Body of pancreas (tissue), 4 donors: ENCODE data around the gene HDHD3. TPM values are rescaled to one million over a fixed set of nuclear protein-coding genes. Genes with fewer than 3 reads are reported as not detected.

Experiments
- ATAC-seq: fragments of 150-250 bp; one replicate; pipeline ENCODE4 v1.9.1; 2016
- DNase-seq, 4 donors: peaks; one replicate each; pipeline ENCODE4 v3.0.0-alpha.2; 2019
- H3K27ac ChIP-seq, 4 donors: fragments of 200-600 bp; sonication (generic); 1 replicate in 3 of 4; 2 replicates in 1 of 4; pipeline versions ENCODE4 v1.5.1 to v1.6.1; 2016 to 2019; ENCODE audit warnings: mild to moderate bottlenecking in 1 of 4, mixed read lengths in 1 of 4, moderate library complexity in 1 of 4
- H3K27me3 ChIP-seq, 2 donors: fragments of 200-600 bp; sonication (generic); one replicate each; pipeline ENCODE4 v1.6.0; 2016; ENCODE audit warnings: mild to moderate bottlenecking in 1 of 2
- H3K36me3 ChIP-seq, 2 donors: fragments of 200-600 bp; sonication (generic); replicated peaks in 1 of 2; 2 replicates each; pipeline ENCODE4 v1.5.1; 2016; ENCODE audit warnings: low read depth in 2 of 2; ENCODE audit not compliant: insufficient read depth in 1 of 2
- H3K4me1 ChIP-seq: fragments of 200-600 bp; sonication (generic); one replicate; pipeline ENCODE4 v1.6.0; 2016
- H3K4me3 ChIP-seq, 2 donors: fragments of 200-600 bp; sonication (generic); 1 replicate in 1 of 2; 2 replicates in 1 of 2; pipeline ENCODE4 v1.5.1; 2016 to 2019
- H3K9me3 ChIP-seq, 3 donors: fragments of 200-600 bp; sonication (generic); 1 replicate in 2 of 3; 2 replicates in 1 of 3; pipeline ENCODE4 v1.5.1; 2016
- POLR2A ChIP-seq, 3 donors: fragments of 450-650 bp; IDR thresholded peaks; one replicate each; pipeline ENCODE4 v1.6.1; 2016; ENCODE audit warnings: antibody characterized with exemption in 3 of 3, mild to moderate bottlenecking in 2 of 3
- WGBS, 2 donors: methylation state at CpG; one replicate each; pipeline ENCODE4 v1.1.5; 2017; 5-methylcytosine and 5-hydroxymethylcytosine counted together
- intact Hi-C: fragments of 100-400 bp; cut with DNase I; formaldehyde crosslinking; loops from one replicate; pipeline ENCODE4 v1.15.1; 2023
- total RNA-seq, 2 donors: library from RNA; depleted of rRNA; stranded (reverse); fragments of >200 nt; gene quantifications; one replicate each; pipeline ENCODE4 v1.1.0, GENCODE V29; 2016
- TF ChIP-seq, protein P1 (sequence below), 7 experiments: fragments of 450-650 bp in 4 of 7; fragments of 200-600 bp in 3 of 7; sonication (generic) in 3 of 7; IDR thresholded peaks; one replicate each; pipeline ENCODE4 v1.5.1; 2016 to 2019; ENCODE audit warnings: antibody characterized with exemption in 7 of 7

The HDHD3 gene
- total RNA-seq, 2 donors from 2014 or later: 38.9 to 51.9 TPM

DNA sequence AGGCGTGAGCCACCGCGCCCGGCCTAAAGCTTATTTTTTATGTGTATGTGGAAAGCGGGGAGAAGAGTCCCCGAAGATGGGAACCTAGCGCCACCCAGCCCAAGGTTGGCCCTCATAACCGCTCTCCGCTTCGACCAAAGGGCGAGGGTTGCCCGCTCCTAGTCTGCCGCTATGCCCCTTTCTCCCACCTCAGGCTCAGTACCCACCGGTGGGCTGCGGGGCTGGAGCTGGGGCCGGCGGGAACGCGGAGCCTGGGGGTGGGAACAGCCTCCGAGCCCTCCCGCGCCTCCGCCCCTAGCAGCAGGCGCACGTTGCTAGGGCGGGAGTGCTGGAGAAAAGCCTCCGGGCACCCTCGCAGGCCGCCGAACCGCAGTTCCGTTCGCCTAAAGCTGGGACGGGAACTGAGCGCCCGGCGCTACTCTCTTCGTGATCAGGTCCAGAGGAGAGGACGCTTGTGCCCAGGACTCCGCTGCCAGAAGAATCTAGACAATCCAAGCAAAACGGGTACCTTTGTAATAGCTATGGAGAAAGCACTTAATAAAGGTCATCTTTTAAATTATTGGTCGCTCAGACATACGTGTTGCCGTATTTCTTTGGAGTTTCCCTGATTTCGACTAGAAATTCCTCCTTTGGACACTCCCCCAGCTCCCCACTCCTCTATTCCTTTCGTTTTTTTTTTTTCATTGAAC, 36.6 kb downstream of the HDHD3 start, which contains the start of gene WDR31:
Gene WDR31 (minus strand): TSS at position 265 of the 689 bp plus-strand sequence. CDS start 8,253 bp downstream, outside the sequence.
- intact Hi-C loops: no loop called here
- Histone ChIP-seq H3K4me3 (peak within 1 kb of the TSS; percentile 46 to 97), H3K4me1 (peaks cover 29% of the 10 kb centered on the region), H3K27ac (peak within 1 kb of the TSS; percentile 60 to 83 (median 75)), H3K9me3 (no peaks in the 10 kb centered on the region), H3K27me3 (no peaks in the 10 kb centered on the region), H3K36me3 (no peaks in the 10 kb centered on the region)
- DNase-seq: peak; percentile 88 to 93 (median 90)
- 0 to 1% methylated on average over 15 to 43 of the region's 46 CpGs for WGBS, 2 donors
- TF ChIP-seq, protein P1, sequence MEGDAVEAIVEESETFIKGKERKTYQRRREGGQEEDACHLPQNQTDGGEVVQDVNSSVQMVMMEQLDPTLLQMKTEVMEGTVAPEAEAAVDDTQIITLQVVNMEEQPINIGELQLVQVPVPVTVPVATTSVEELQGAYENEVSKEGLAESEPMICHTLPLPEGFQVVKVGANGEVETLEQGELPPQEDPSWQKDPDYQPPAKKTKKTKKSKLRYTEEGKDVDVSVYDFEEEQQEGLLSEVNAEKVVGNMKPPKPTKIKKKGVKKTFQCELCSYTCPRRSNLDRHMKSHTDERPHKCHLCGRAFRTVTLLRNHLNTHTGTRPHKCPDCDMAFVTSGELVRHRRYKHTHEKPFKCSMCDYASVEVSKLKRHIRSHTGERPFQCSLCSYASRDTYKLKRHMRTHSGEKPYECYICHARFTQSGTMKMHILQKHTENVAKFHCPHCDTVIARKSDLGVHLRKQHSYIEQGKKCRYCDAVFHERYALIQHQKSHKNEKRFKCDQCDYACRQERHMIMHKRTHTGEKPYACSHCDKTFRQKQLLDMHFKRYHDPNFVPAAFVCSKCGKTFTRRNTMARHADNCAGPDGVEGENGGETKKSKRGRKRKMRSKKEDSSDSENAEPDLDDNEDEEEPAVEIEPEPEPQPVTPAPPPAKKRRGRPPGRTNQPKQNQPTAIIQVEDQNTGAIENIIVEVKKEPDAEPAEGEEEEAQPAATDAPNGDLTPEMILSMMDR (IDR thresholded peaks at IDR 0.05): peak in 1 of 7 experiments; percentile 21
- TF ChIP-seq POLR2A (IDR thresholded peaks at IDR 0.05): peak; percentile 24 to 68 (median 68)
- ATAC-seq: peak; percentile 98

- Histone ChIP-seq H3K27me3 (no peaks in the 10 kb centered on the region), H3K9me3 (no peaks in the 10 kb centered on the region), H3K4me1 (peaks cover 17% of the 10 kb centered on the region), H3K4me3 (no peak overlapping the region), H3K36me3 (no peaks in the 10 kb centered on the region), H3K27ac (no peak overlapping the region)
- ATAC-seq (no peak), DNase-seq (no peak)
- TF ChIP-seq POLR2A (IDR thresholded peaks at IDR 0.05): no peak
- intact Hi-C loops: no loop called here
- 85 to 100% methylated on average over 2 of the region's 2 CpGs for WGBS, 2 donors
Measured at GRCh38 chr9:113337714-113338113, 39.1 kb downstream of the HDHD3 start.

GRCh38 chr9:113331780-113332179, 45.0 kb downstream of the HDHD3 start:
- WGBS, 2 donors: 62 to 70% methylated on average over 4 of the region's 4 CpGs
- TF ChIP-seq, protein P1 (IDR thresholded peaks at IDR 0.05): no peak
- no peak for TF ChIP-seq POLR2A (IDR thresholded peaks at IDR 0.05)
- Histone ChIP-seq H3K4me1 (no peaks in the 10 kb centered on the region), H3K9me3 (no peaks in the 10 kb centered on the region), H3K36me3 (no peaks in the 10 kb centered on the region), H3K4me3 (no peak overlapping the region), H3K27ac (no peak overlapping the region), H3K27me3 (no peaks in the 10 kb centered on the region)
- intact Hi-C loops: no loop called here
- DNase-seq (no peak), ATAC-seq (no peak)

DNA sequence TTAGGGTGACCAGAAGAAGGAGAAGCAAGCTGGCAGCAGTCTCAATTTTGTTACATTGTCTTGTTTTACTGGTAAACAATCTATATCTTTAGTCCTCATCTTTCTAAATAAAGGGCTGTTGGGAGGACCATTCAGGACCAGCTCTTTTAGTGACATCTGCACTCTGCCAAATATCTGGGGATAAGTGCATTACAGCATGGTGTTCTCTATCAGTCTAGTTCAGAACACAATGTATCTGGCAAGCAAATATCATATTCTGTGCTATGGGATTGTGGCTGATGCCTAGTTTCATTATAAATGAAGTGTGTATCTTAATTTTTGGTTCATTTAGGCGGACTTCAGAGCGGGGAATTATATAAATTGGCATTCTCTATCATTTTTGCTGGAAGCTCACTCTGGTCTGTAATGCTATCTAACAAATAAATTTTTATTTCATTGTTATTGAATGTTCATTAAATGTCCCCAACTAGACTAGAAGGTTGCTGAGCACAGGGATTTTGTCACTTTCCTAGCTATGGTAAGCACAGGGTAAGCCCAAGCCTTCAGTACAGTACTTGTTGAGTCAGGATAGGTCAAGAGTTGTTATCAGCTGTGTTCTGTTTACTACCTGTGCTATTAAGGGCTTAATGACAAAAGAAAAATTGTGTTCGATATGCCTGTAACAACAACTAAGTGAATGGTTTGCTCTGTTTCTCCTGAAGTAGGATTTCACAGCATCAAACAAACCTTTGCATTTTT, 48.6 kb downstream of the HDHD3 start:
- DNase-seq (no peak), ATAC-seq (no peak)
- no peaks in the 10 kb centered on the region for H3K9me3 ChIP-seq
- WGBS, 2 donors: 88 to 95% methylated on average over 3 of the region's 3 CpGs
- no peaks in the 10 kb centered on the region for H3K36me3 ChIP-seq
- H3K4me3 ChIP-seq: no peak overlapping the region
- no peaks in the 10 kb centered on the region for H3K4me1 ChIP-seq
- H3K27ac ChIP-seq: no peak overlapping the region
- TF ChIP-seq, protein P1 (IDR thresholded peaks at IDR 0.05): no peak
- TF ChIP-seq POLR2A (IDR thresholded peaks at IDR 0.05): no peak
- H3K27me3 ChIP-seq: no peaks in the 10 kb centered on the region
- intact Hi-C loops: no loop called here

DNA sequence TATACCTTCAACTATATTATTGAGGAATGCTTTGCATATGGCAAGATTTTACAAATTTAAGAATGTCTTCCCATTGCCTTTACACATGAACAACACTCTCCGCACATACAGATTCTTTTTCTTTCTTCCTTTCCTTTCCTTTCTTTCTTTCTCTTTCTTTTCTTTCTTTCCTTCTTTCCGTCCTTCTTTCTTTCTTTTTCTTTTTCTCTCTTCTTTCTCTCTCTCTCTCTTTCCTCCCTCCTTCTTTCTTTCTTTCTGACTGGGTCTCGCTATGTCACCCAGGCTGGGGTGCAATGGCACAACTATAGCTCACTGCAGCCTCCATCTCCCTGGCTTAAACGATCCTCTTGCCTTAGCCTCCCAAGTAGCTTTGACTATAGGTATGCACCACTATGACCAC, 50.6 kb downstream of the HDHD3 start:
- ATAC-seq: no peak
- 89 to 95% methylated on average over 4 of the region's 4 CpGs for WGBS, 2 donors
- no peak for DNase-seq

More for the DNA sequence above, 50.6 kb downstream of the HDHD3 start:
- no peaks in the 10 kb centered on the region for H3K4me1 ChIP-seq
- H3K36me3 ChIP-seq: no peaks in the 10 kb centered on the region
- no peaks in the 10 kb centered on the region for H3K9me3 ChIP-seq
- no peaks in the 10 kb centered on the region for H3K27me3 ChIP-seq
- H3K27ac ChIP-seq: no peak overlapping the region
- intact Hi-C loops: no loop called here
- TF ChIP-seq POLR2A (IDR thresholded peaks at IDR 0.05): no peak
- TF ChIP-seq, protein P1 (IDR thresholded peaks at IDR 0.05): no peak
- H3K4me3 ChIP-seq: no peak overlapping the region
